Measurements from ENCODE around the gene SSR1.

The SSR1 gene

DNA sequence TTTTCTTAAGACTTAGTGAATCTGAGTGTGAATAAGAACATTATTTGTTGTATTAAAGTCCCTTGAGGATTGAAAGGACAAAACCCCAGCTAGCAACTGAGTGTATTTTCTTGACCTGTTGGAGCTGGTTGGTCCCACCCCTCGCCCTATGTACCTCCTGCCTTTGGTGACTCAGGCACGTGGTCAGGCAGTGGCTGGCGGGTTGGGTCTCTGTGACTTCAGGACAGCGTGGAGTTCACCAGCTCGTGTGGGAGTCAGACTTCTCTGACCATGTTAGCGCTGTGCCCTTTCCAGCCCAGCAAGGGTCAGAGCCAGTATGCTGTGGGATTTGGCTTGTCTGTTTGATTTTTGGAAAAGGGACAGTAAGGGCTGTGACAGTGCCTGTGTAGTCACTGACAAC lies 93.7 kb downstream of the SSR1 start:
- H3K9me2 ChIP-seq (ENCODE audit: low read depth, low read length): no peaks in the 10 kb centered on the region
- no peak for TF ChIP-seq EZH2 (IDR thresholded peaks at IDR 0.05; ENCODE audit: borderline replicate concordance, low read length)
- H3K9me3 ChIP-seq (ENCODE audit: low read length): no peaks in the 10 kb centered on the region
- no peak overlapping the region for H3K4me2 ChIP-seq (ENCODE audit: low read length)
- peaks cover 13% of the 10 kb centered on the region; the same call in 1 of the 2 replicates for H3K36me3 ChIP-seq (ENCODE audit: insufficient read depth, low read length)
- H3K9ac ChIP-seq (ENCODE audit: low read length): no peak overlapping the region
- no peaks in the 10 kb centered on the region for H3F3A ChIP-seq (ENCODE audit: insufficient read depth, low read length)
- H3K27ac ChIP-seq (ENCODE audit: low read depth, low read length, poor library complexity, severe bottlenecking): no peak overlapping the region
- no peak overlapping the region for H3K4me3 ChIP-seq (ENCODE audit: low read depth, low read length, poor library complexity, severe bottlenecking)
- H3K4me1 ChIP-seq (ENCODE audit: insufficient read depth, low read length, severe bottlenecking): no peaks in the 10 kb centered on the region
- no peaks in the 10 kb centered on the region for H3K79me2 ChIP-seq (ENCODE audit: insufficient read depth, low read length)
- no peaks in the 10 kb centered on the region for H3K27me3 ChIP-seq (ENCODE audit: insufficient read depth, low read length)
- no peak overlapping the region for H2AFZ ChIP-seq (ENCODE audit: low read length)
- H4K20me1 ChIP-seq (ENCODE audit: insufficient read depth, low read length): no peaks in the 10 kb centered on the region

DNA sequence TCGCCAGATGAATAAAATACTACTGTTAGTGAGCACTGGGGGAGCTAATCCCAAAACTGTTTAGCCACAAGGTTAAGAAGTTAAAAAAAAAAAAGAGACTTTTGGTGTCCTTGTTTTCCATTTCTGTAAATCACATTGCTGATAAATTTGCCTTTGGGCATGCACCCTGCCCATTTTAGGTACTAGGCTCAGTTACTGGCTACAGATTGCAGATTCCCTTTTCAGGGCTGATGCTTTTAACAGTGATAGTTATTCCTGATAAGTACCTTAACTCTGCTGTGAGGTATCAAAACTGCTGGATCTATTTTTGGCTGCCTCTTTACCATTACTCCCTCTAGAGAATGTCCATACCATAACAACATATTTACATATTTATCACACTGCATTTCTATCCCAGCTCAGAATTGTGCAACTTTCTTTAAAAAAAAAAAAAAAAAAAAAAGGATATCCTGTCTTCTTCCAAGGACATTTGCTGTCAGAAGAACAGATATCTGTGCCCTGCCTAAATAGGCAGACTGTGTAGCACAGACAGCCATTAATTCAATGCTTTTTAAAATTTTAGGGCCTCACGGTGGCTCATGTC lies 94.5 kb downstream of the SSR1 start:
- Histone ChIP-seq H3K4me1 (ENCODE audit: insufficient read depth, low read length, severe bottlenecking) (no peaks in the 10 kb centered on the region), H3K9ac (ENCODE audit: low read length) (no peak overlapping the region), H3K4me2 (ENCODE audit: low read length) (no peak overlapping the region), H3K9me3 (ENCODE audit: low read length) (no peaks in the 10 kb centered on the region), H3K27me3 (ENCODE audit: insufficient read depth, low read length) (no peaks in the 10 kb centered on the region), H3K36me3 (ENCODE audit: insufficient read depth, low read length) (peaks cover 18% of the 10 kb centered on the region; the same call in 1 of the 2 replicates), H2AFZ (ENCODE audit: low read length) (no peak overlapping the region), H3K9me2 (ENCODE audit: low read depth, low read length) (no peaks in the 10 kb centered on the region), H3K79me2 (ENCODE audit: insufficient read depth, low read length) (no peaks in the 10 kb centered on the region), H3K4me3 (ENCODE audit: low read depth, low read length, poor library complexity, severe bottlenecking) (no peak overlapping the region), H3K27ac (ENCODE audit: low read depth, low read length, poor library complexity, severe bottlenecking) (no peak overlapping the region), H3F3A (ENCODE audit: insufficient read depth, low read length) (no peaks in the 10 kb centered on the region), H4K20me1 (ENCODE audit: insufficient read depth, low read length) (no peaks in the 10 kb centered on the region)
- TF ChIP-seq, protein P1, sequence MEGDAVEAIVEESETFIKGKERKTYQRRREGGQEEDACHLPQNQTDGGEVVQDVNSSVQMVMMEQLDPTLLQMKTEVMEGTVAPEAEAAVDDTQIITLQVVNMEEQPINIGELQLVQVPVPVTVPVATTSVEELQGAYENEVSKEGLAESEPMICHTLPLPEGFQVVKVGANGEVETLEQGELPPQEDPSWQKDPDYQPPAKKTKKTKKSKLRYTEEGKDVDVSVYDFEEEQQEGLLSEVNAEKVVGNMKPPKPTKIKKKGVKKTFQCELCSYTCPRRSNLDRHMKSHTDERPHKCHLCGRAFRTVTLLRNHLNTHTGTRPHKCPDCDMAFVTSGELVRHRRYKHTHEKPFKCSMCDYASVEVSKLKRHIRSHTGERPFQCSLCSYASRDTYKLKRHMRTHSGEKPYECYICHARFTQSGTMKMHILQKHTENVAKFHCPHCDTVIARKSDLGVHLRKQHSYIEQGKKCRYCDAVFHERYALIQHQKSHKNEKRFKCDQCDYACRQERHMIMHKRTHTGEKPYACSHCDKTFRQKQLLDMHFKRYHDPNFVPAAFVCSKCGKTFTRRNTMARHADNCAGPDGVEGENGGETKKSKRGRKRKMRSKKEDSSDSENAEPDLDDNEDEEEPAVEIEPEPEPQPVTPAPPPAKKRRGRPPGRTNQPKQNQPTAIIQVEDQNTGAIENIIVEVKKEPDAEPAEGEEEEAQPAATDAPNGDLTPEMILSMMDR (IDR thresholded peaks at IDR 0.05; ENCODE audit: low read length): no peak
- no peak for TF ChIP-seq EZH2 (IDR thresholded peaks at IDR 0.05; ENCODE audit: borderline replicate concordance, low read length)

All from OCI-LY1 (cell line).